HepG2 (cell line): ENCODE measurements around the gene PANK1. TPM values are rescaled to one million over a fixed set of nuclear protein-coding genes. Genes with fewer than 3 reads are reported as not detected.

Source experiments
- ATF1 ChIP-seq: IDR thresholded peaks from 2 replicates; pipeline ENCODE4 v1.6.1; 2016; ENCODE audit warnings: mild to moderate bottlenecking, control low read depth
- BORCS8-MEF2B ChIP-seq: sonication (generic); formaldehyde crosslinking; IDR thresholded peaks from 2 replicates; pipeline ENCODE4 v1.8.0; 2022; ENCODE audit warnings: mild to moderate bottlenecking, missing genetic modification reagents
- ELF4 ChIP-seq: sonication (generic); formaldehyde crosslinking; IDR thresholded peaks from 2 replicates; pipeline ENCODE4 v1.5.0; 2020; ENCODE audit warnings: missing genetic modification reagents, mild to moderate bottlenecking, moderate library complexity, borderline replicate concordance
- GPBP1L1 ChIP-seq: sonication (generic); formaldehyde crosslinking; IDR thresholded peaks from 2 replicates; pipeline ENCODE4 v1.5.0; 2020; ENCODE audit warnings: mild to moderate bottlenecking, missing genetic modification reagents
- GZF1 ChIP-seq: sonication (generic); formaldehyde crosslinking; IDR thresholded peaks from 2 replicates; pipeline ENCODE4 v1.5.1; 2020; ENCODE audit warnings: mild to moderate bottlenecking, missing genetic modification reagents
- HOXA9 ChIP-seq: sonication (generic); formaldehyde crosslinking; IDR thresholded peaks from 2 replicates; pipeline ENCODE4 v1.8.1; 2022; ENCODE audit warnings: missing genetic modification reagents, mild to moderate bottlenecking, moderate library complexity, borderline replicate concordance
- ISX ChIP-seq: sonication (generic); formaldehyde crosslinking; conservative IDR thresholded peaks from 2 replicates; pipeline ENCODE4 v1.5.0; 2020; ENCODE audit warnings: missing genetic modification reagents
- KAT7 ChIP-seq: IDR thresholded peaks from 2 replicates; pipeline ENCODE4 v1.6.1; 2018; ENCODE audit warnings: borderline replicate concordance, missing compliant biosample characterization
- MXD3 ChIP-seq: IDR thresholded peaks from 2 replicates; pipeline ENCODE4 v1.6.1; 2016; ENCODE audit warnings: mild to moderate bottlenecking, missing biosample characterization, missing genetic modification reagents
- NFYC ChIP-seq: IDR thresholded peaks from 2 replicates; pipeline ENCODE4 v1.6.1; 2016; ENCODE audit warnings: missing genetic modification reagents, missing compliant biosample characterization
- NR2F1 ChIP-seq, 2 experiments: fragments of 450-650 bp in 1 of 2; formaldehyde crosslinking in 1 of 2; IDR thresholded peaks; 2 replicates each; pipeline versions ENCODE4 v1.5.0 to v1.6.1; 2016 to 2020; ENCODE audit warnings: mild to moderate bottlenecking in 1 of 2, missing compliant biosample characterization in 1 of 2, missing genetic modification reagents in 1 of 2, moderate library complexity in 1 of 2
- NR2F2 ChIP-seq: IDR thresholded peaks from 2 replicates; pipeline ENCODE4 v1.6.1; 2012; ENCODE audit warnings: low read depth, inconsistent platforms, borderline replicate concordance
- NRL ChIP-seq: sonication (generic); formaldehyde crosslinking; IDR thresholded peaks from 2 replicates; pipeline ENCODE4 v1.5.0; 2020; ENCODE audit warnings: missing genetic modification reagents, mild to moderate bottlenecking, moderate library complexity, borderline replicate concordance
- PHF5A ChIP-seq: IDR thresholded peaks from one replicate; pipeline ENCODE4 v1.6.1; 2018; ENCODE audit warnings: low read depth, missing genetic modification reagents; ENCODE audit not compliant: unreplicated experiment
- TCF7 ChIP-seq: sonication (generic); IDR thresholded peaks from 2 replicates; pipeline ENCODE4 v1.6.1; 2016; ENCODE audit warnings: antibody characterized with exemption, low read depth
- ZFP1 ChIP-seq: IDR thresholded peaks from 2 replicates; pipeline ENCODE4 v1.6.1; 2016
- ZNF138 ChIP-seq: sonication (generic); formaldehyde crosslinking; IDR thresholded peaks from 2 replicates; pipeline ENCODE4 v1.5.0; 2020; ENCODE audit warnings: mild to moderate bottlenecking, low read depth, missing genetic modification reagents
- ZNF232 ChIP-seq: sonication (generic); formaldehyde crosslinking; IDR thresholded peaks from 2 replicates; pipeline ENCODE4 v1.4.0; 2020; ENCODE audit warnings: missing genetic modification reagents, borderline replicate concordance
- ZNF513 ChIP-seq: sonication (generic); formaldehyde crosslinking; conservative IDR thresholded peaks from 2 replicates; pipeline ENCODE4 v1.5.0; 2020; ENCODE audit warnings: missing genetic modification reagents
- ZNF619 ChIP-seq: sonication (generic); formaldehyde crosslinking; IDR thresholded peaks from 2 replicates; pipeline ENCODE4 v1.4.0; 2020; ENCODE audit warnings: mild to moderate bottlenecking, missing genetic modification reagents
- ZNF724P ChIP-seq: sonication (generic); formaldehyde crosslinking; IDR thresholded peaks from 2 replicates; pipeline ENCODE4 v1.8.0; 2022; ENCODE audit warnings: missing genetic modification reagents, borderline replicate concordance
- ZNF878 ChIP-seq: sonication (generic); formaldehyde crosslinking; IDR thresholded peaks from 2 replicates; pipeline ENCODE4 v1.8.1; 2023; ENCODE audit warnings: mild to moderate bottlenecking, missing genetic modification reagents, moderate library complexity
- ZNF879 ChIP-seq: sonication (generic); formaldehyde crosslinking; IDR thresholded peaks from 2 replicates; pipeline ENCODE4 v1.8.1; 2023; ENCODE audit warnings: missing genetic modification reagents
- ZSCAN9 ChIP-seq: IDR thresholded peaks from 2 replicates; pipeline ENCODE4 v1.6.1; 2016; ENCODE audit warnings: borderline replicate concordance
- ZUFSP ChIP-seq: sonication (generic); formaldehyde crosslinking; IDR thresholded peaks from 2 replicates; pipeline ENCODE4 v1.9.0; 2021; ENCODE audit warnings: missing genetic modification reagents, mild to moderate bottlenecking, borderline replicate concordance
- polyA plus RNA-seq, 8 experiments: library from polyadenylated mRNA; depleted of rRNA in 3 of 8; stranded (reverse) in 7 of 8; unstranded in 1 of 8; fragments of >200 nt; fragmentation: Illumina TruSeq in 4 of 8; extraction: Trizol in 4 of 8; gene quantifications; 2 replicates each; pipeline versions ENCODE4 v1.2.1 to v1.2.3, GENCODE V29; 2011 to 2016; ENCODE audit warnings: low read depth in 4 of 8, missing spikeins in 1 of 8, mixed read lengths in 1 of 8; ENCODE audit not compliant: insufficient read depth in 1 of 8
- total RNA-seq, 5 experiments: library from RNA; depleted of rRNA; stranded (reverse); fragments of >200 nt; fragmentation: Illumina TruSeq; extraction: Trizol; gene quantifications; 2 replicates each; pipeline ENCODE4 v1.2.3, GENCODE V29; 2016; ENCODE audit warnings: low read depth in 1 of 5
- TF ChIP-seq, protein P1 (sequence below): sonication (generic); formaldehyde crosslinking; IDR thresholded peaks from 2 replicates; pipeline ENCODE4 v1.4.0; 2020; ENCODE audit warnings: missing genetic modification reagents

Gene PANK1
- total and polyA plus RNA-seq, 2 of the 13 experiments (the other 11 are each of a cell fraction or from before 2014, with no cell fraction given): 18.2 to 33.3 TPM

DNA sequence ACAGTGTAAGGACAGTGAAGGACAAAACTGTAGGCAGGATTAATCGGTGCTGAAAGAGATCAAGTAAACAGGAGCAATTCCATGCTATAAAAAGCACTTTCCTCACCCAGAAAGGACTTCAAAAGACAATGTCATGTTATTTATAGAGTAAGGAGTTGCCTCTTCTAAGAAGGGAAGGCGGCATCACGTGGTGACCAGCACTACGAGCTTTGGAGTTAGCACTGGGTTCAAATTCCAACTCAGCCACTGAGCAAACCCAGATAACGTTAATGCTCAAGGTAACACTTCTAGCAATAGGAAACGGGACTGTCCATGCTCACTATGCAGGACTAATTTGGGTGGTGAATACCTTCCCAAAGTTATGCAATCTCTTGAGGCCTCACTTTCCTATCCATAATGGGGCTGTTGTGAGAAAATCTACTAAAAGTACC lies 715 bp upstream of the PANK1 start (continued):
- TF ChIP-seq ZNF879 (CRISPR knock-in tag): no peak; the same call in 1 of the 2 replicates
- no peak for TF ChIP-seq NRL (CRISPR knock-in tag)
- no peak; the same call in none of the 2 replicates for TF ChIP-seq NFYC
- no peak for TF ChIP-seq ZNF724P (CRISPR knock-in tag)
- no peak for TF ChIP-seq ZNF232 (CRISPR knock-in tag)
- no peak for TF ChIP-seq HOXA9 (CRISPR knock-in tag)
- no peak for TF ChIP-seq GZF1 (CRISPR knock-in tag)
- peak; percentile 81 for TF ChIP-seq ZNF878
- TF ChIP-seq KAT7 (CRISPR knock-in tag): peak; percentile 62; the same call in 1 of the 2 replicates
- TF ChIP-seq GPBP1L1 (CRISPR knock-in tag): no peak
- TF ChIP-seq ZNF138 (CRISPR knock-in tag): no peak
- no peak for TF ChIP-seq ZUFSP
- no peak; the same call in 1 of the 2 replicates for TF ChIP-seq ZSCAN9 (CRISPR knock-in tag)
- TF ChIP-seq PHF5A (CRISPR knock-in tag): no peak
- TF ChIP-seq NR2F2: peak; percentile 25; the same call in 1 of the 2 replicates
- TF ChIP-seq NR2F1 (CRISPR knock-in tag; IDR thresholded peaks at IDR 0.05): no peak
- peak; percentile 72 for TF ChIP-seq TCF7
- peak; percentile 68; the same call in 1 of the 2 replicates for TF ChIP-seq ZFP1 (CRISPR knock-in tag)
- no peak for TF ChIP-seq BORCS8-MEF2B
- no peak for TF ChIP-seq MXD3 (CRISPR knock-in tag)
- TF ChIP-seq ZNF513: no peak
- TF ChIP-seq, protein P1, sequence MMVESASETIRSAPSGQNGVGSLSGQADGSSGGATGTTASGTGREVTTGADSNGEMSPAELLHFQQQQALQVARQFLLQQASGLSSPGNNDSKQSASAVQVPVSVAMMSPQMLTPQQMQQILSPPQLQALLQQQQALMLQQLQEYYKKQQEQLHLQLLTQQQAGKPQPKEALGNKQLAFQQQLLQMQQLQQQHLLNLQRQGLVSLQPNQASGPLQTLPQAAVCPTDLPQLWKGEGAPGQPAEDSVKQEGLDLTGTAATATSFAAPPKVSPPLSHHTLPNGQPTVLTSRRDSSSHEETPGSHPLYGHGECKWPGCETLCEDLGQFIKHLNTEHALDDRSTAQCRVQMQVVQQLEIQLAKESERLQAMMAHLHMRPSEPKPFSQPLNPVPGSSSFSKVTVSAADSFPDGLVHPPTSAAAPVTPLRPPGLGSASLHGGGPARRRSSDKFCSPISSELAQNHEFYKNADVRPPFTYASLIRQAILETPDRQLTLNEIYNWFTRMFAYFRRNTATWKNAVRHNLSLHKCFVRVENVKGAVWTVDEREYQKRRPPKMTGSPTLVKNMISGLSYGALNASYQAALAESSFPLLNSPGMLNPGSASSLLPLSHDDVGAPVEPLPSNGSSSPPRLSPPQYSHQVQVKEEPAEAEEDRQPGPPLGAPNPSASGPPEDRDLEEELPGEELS (CRISPR knock-in tag): peak; percentile 78
- TF ChIP-seq ELF4 (CRISPR knock-in tag): no peak
- TF ChIP-seq ISX (CRISPR knock-in tag): no peak
- TF ChIP-seq ATF1: peak; percentile 44; the same call in 1 of the 2 replicates
- TF ChIP-seq ZNF619 (CRISPR knock-in tag): no peak
